Osteocyte (in vitro differentiated cells): ENCODE results near the gene GFI1B. TPM values are rescaled to one million over a fixed set of nuclear protein-coding genes. Genes with fewer than 3 reads are reported as not detected.

Source experiments
- DNase-seq: peaks from one replicate; pipeline ENCODE4 v3.0.0; 2021; ENCODE audit warnings: mixed read lengths; ENCODE audit not compliant: unreplicated experiment; ENCODE audit errors: extremely low spot score
- H3K27ac Mint-ChIP-seq: one replicate; pipeline ENCODE4 v1.8.0; 2021; ENCODE audit warnings: mild to moderate bottlenecking, mixed read lengths; ENCODE audit not compliant: unreplicated experiment
- H3K27me3 Mint-ChIP-seq: one replicate; pipeline ENCODE4 v1.8.0; 2021; ENCODE audit warnings: mixed read lengths; ENCODE audit not compliant: unreplicated experiment
- H3K36me3 Mint-ChIP-seq: one replicate; pipeline ENCODE4 v1.8.0; 2021; ENCODE audit warnings: mixed read lengths; ENCODE audit not compliant: unreplicated experiment
- H3K4me1 Mint-ChIP-seq: one replicate; pipeline ENCODE4 v1.8.0; 2021; ENCODE audit warnings: mixed read lengths; ENCODE audit not compliant: unreplicated experiment
- H3K4me3 Mint-ChIP-seq: one replicate; pipeline ENCODE4 v1.8.0; 2021; ENCODE audit warnings: mild to moderate bottlenecking, moderate library complexity, mixed read lengths; ENCODE audit not compliant: unreplicated experiment
- H3K9me3 Mint-ChIP-seq: one replicate; pipeline ENCODE4 v1.8.0; 2021; ENCODE audit warnings: mixed read lengths; ENCODE audit not compliant: unreplicated experiment
- CTCF ChIP-seq: fragments of 200-600 bp; sonication (generic); IDR thresholded peaks from 2 replicates; pipeline ENCODE4 v1.5.0; 2021; ENCODE audit warnings: antibody characterized with exemption, mild to moderate bottlenecking, moderate library complexity
- total RNA-seq: library from RNA; stranded (reverse); gene quantifications from 2 replicates; pipeline ENCODE4 v1.2.1, GENCODE V29; 2021

The GFI1B gene
- total RNA-seq, 1 donor from 2014 or later, result not detected

GRCh38 chr9:132969783-132970182, 8.7 kb upstream of the GFI1B start:
- Mint-ChIP-seq H3K4me1 (peaks cover 4% of the 10 kb centered on the region), H3K27ac (no peak overlapping the region), H3K4me3 (no peak overlapping the region), H3K9me3 (no peaks in the 10 kb centered on the region), H3K36me3 (no peaks in the 10 kb centered on the region), H3K27me3 (peaks cover 50% of the 10 kb centered on the region)
- TF ChIP-seq CTCF, result no peak
- DNase-seq, result no peak

DNA sequence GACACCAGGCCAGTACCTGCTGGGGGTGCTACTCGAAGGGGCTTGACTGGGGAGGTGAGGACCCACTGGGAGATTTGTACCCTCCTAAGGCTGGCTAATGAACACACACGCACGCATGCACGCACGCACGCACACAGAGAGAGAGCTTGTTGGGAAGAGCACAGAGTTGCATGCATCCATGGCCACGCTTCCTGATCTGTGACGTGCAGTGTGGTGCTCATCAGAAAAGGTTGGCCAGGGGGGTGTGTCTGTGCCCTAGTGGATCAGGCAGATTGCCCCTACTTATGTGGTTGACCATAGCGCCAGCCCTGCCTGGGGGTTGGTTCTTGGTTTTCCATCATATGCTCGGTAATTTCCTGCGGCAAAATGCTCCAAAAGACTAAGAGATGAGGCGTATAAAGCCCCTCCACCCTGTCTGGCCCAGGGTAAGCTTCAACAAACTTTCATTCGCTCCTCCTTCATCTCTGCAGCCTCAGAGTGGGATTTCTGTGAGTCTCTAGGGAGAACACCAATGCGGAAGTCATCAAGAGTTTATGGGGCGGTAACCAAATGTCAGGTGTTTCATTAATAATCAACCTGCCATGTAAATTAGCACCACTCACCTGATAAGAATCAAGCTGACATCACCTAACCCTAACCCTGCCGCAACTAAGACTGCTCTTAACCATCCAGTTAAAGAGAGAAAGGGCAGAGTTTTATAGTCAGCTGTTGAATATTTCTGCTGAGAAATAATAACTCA, 8.0 kb upstream of the GFI1B start:
- H3K27me3 Mint-ChIP-seq, result peaks cover 49% of the 10 kb centered on the region
- peaks cover 4% of the 10 kb centered on the region for H3K4me1 Mint-ChIP-seq
- no peak for TF ChIP-seq CTCF
- DNase-seq, result no peak
- H3K36me3 Mint-ChIP-seq, result no peaks in the 10 kb centered on the region
- no peaks in the 10 kb centered on the region for H3K9me3 Mint-ChIP-seq
- H3K27ac Mint-ChIP-seq, result no peak overlapping the region
- no peak overlapping the region for H3K4me3 Mint-ChIP-seq

DNA sequence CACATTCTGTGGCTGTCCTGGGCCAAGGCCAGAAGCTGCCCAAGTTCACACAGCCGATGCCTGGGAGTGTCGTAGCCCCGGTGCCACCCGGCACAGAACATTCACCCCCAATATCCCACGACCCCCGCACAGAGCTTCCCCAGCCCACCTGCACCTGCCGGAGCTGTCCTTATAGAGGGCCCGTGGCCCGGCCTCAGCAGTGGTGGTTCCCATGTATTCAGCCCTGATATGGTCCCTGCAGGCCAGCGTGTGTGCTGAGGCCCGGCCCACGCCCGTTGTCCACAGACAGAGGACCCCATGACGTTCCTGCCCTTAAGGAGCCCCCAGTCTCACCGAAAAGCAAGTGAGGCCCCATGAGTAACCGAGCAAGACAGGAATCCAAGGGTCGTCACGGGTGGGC, 5.3 kb upstream of the GFI1B start:
- no peak for DNase-seq
- Mint-ChIP-seq H3K4me1 (peaks cover 4% of the 10 kb centered on the region), H3K27ac (no peak overlapping the region), H3K27me3 (peaks cover 44% of the 10 kb centered on the region), H3K36me3 (no peaks in the 10 kb centered on the region), H3K4me3 (no peak overlapping the region), H3K9me3 (no peaks in the 10 kb centered on the region)
- no peak for TF ChIP-seq CTCF

DNA sequence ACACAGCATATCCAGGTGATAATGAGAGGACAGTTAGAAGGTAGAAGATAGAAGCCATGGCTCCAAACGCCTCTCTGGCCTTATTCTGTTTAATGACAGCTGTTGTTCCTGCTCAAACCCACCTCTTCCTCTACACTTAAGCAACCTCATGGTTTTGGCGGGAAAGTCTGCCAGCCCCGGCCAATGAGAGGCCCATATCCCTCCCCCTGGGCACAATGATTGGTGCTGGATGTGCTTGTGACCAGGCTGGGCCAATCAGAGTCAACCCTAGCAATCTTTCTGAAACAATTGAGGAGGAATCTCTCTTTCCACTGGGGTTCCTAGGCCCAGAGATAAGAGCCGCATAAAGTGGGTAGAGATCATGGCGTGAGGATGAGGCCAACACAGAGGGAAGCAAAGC, 4.8 kb upstream of the GFI1B start:
- no peak overlapping the region for H3K27ac Mint-ChIP-seq
- no peak for TF ChIP-seq CTCF
- peaks cover 4% of the 10 kb centered on the region for H3K4me1 Mint-ChIP-seq
- no peaks in the 10 kb centered on the region for H3K9me3 Mint-ChIP-seq
- no peak overlapping the region for H3K4me3 Mint-ChIP-seq
- H3K36me3 Mint-ChIP-seq, result no peaks in the 10 kb centered on the region
- DNase-seq, result no peak
- peaks cover 46% of the 10 kb centered on the region for H3K27me3 Mint-ChIP-seq

DNA sequence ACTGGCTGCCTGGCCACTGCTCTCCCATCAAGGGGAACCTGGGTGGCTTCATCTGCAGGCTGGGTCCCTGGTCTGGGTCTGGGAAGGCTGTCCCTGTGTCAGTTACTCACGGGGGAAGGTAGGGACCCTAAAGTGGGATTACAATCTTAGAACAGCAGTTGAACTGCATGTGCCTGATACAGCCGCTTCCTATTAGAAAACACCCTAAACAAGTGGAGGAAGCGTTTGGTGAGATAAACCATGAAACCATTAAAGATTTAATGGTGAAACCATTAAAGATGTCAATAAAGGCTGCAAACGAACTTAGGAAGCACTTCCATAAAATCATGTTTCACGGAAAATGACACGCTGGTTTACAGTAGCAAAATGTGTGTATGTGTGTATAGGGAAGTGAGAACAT, 2.5 kb upstream of the GFI1B start:
- peaks cover 4% of the 10 kb centered on the region for H3K4me1 Mint-ChIP-seq
- peaks cover 54% of the 10 kb centered on the region for H3K27me3 Mint-ChIP-seq
- no peak for DNase-seq
- no peak overlapping the region for H3K4me3 Mint-ChIP-seq
- no peaks in the 10 kb centered on the region for H3K9me3 Mint-ChIP-seq
- H3K27ac Mint-ChIP-seq, result no peak overlapping the region
- no peak for TF ChIP-seq CTCF
- H3K36me3 Mint-ChIP-seq, result no peaks in the 10 kb centered on the region
